Tibial nerve (tissue), 4 donors: ENCODE measurements around the gene HIC2. TPM values are rescaled to one million over a fixed set of nuclear protein-coding genes. Genes with fewer than 3 reads are reported as not detected.

Experiments
- DNase-seq, 2 donors: peaks; one replicate each; pipeline ENCODE4 v3.0.0-alpha.2; 2019; ENCODE audit warnings: low spot score in 2 of 2
- H3K27ac ChIP-seq, 4 donors: fragments of 200-600 bp; sonication (generic) in 3 of 4; one replicate each; pipeline ENCODE4 v1.5.1; 2017 to 2019; ENCODE audit warnings: mild to moderate bottlenecking in 1 of 4
- H3K27me3 ChIP-seq, 2 donors: fragments of 200-600 bp; sonication (generic) in 1 of 2; one replicate each; pipeline versions ENCODE4 v1.5.1 to v1.6.0; 2017 to 2019
- H3K36me3 ChIP-seq, 3 donors: fragments of 200-600 bp; sonication (generic); one replicate each; pipeline ENCODE4 v1.5.1; 2018 to 2019
- H3K4me1 ChIP-seq, 4 donors: fragments of 200-600 bp; sonication (generic) in 3 of 4; one replicate each; pipeline ENCODE4 v1.5.1; 2017 to 2019
- H3K4me3 ChIP-seq, 4 donors: fragments of 200-600 bp; sonication (generic) in 3 of 4; one replicate each; pipeline ENCODE4 v1.5.1; 2017 to 2019; ENCODE audit warnings: mild to moderate bottlenecking in 1 of 4, moderate library complexity in 1 of 4
- H3K9me3 ChIP-seq, 4 donors: fragments of 200-600 bp; sonication (generic) in 3 of 4; one replicate each; pipeline ENCODE4 v1.5.1; 2017 to 2019
- EP300 ChIP-seq, 2 donors: sonication (generic); formaldehyde crosslinking; IDR thresholded peaks; one replicate each; pipeline ENCODE4 v1.6.1; 2017; ENCODE audit warnings: antibody characterized with exemption in 2 of 2, mild to moderate bottlenecking in 1 of 2
- POLR2A ChIP-seq, 2 donors: fragments of 450-650 bp; IDR thresholded peaks; one replicate each; pipeline ENCODE4 v1.6.1; 2017; ENCODE audit warnings: antibody characterized with exemption in 2 of 2, mild to moderate bottlenecking in 2 of 2, moderate library complexity in 2 of 2
- WGBS, 2 donors: methylation state at CpG; one replicate each; pipeline ENCODE4 v1.1.5; 2018; 5-methylcytosine and 5-hydroxymethylcytosine counted together
- total RNA-seq, 4 donors: library from RNA; depleted of rRNA; stranded (reverse); fragments of >200 nt; gene quantifications; one replicate each; pipeline ENCODE4 v1.1.0, GENCODE V29; 2016
- TF ChIP-seq, protein P1 (sequence below), 5 experiments: fragments of 200-600 bp in 3 of 5; fragments of 450-650 bp in 2 of 5; sonication (generic) in 3 of 5; IDR thresholded peaks; one replicate each; pipeline ENCODE4 v1.5.1; 2016 to 2019; ENCODE audit warnings: antibody characterized with exemption in 5 of 5, mild to moderate bottlenecking in 3 of 5, moderate library complexity in 2 of 5

Gene HIC2
- total RNA-seq, 4 donors from 2014 or later: 3.3 to 6.1 (median 5.2) TPM

GRCh38 chr22:21445437-21446127 lies 28.4 kb downstream of the HIC2 start:
- Histone ChIP-seq H3K27ac (no peak overlapping the region), H3K9me3 (no peaks in the 10 kb centered on the region), H3K27me3 (no peaks in the 10 kb centered on the region), H3K36me3 (peaks cover 0 to 66% (median 16%) of the 10 kb centered on the region in 3 donors), H3K4me3 (no peak overlapping the region), H3K4me1 (peaks cover 0 to 9% (median 2%) of the 10 kb centered on the region in 4 donors)
- TF ChIP-seq POLR2A (IDR thresholded peaks at IDR 0.05) (no peak), EP300 (IDR thresholded peaks at IDR 0.05) (no peak)
- TF ChIP-seq, protein P1, sequence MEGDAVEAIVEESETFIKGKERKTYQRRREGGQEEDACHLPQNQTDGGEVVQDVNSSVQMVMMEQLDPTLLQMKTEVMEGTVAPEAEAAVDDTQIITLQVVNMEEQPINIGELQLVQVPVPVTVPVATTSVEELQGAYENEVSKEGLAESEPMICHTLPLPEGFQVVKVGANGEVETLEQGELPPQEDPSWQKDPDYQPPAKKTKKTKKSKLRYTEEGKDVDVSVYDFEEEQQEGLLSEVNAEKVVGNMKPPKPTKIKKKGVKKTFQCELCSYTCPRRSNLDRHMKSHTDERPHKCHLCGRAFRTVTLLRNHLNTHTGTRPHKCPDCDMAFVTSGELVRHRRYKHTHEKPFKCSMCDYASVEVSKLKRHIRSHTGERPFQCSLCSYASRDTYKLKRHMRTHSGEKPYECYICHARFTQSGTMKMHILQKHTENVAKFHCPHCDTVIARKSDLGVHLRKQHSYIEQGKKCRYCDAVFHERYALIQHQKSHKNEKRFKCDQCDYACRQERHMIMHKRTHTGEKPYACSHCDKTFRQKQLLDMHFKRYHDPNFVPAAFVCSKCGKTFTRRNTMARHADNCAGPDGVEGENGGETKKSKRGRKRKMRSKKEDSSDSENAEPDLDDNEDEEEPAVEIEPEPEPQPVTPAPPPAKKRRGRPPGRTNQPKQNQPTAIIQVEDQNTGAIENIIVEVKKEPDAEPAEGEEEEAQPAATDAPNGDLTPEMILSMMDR (IDR thresholded peaks at IDR 0.05): no peak
- DNase-seq: no peak
- WGBS, 2 donors: 91 to 95% methylated on average over 11 to 21 of the region's 27 CpGs

DNA sequence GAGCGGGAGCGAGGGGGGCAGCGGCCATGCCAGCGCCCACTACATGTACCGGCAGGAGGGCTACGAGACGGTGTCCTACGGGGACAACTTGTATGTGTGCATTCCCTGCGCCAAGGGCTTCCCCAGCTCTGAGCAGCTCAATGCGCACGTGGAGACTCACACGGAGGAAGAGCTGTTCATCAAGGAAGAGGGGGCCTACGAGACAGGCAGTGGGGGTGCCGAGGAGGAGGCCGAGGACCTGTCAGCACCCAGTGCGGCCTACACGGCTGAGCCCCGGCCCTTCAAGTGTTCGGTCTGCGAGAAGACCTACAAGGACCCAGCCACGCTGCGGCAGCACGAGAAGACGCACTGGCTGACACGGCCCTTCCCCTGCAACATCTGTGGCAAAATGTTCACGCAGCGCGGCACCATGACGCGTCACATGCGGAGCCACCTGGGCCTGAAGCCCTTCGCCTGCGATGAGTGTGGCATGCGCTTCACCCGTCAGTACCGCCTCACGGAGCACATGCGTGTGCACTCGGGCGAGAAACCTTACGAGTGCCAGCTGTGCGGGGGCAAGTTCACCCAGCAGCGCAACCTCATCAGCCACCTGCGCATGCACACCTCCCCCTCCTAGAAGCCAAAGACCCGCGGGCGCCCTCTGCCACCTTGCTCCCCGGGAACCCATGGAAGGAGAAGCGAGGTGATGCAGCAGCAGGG lies 29.1 kb downstream of the HIC2 start:
- Histone ChIP-seq H3K9me3 (no peaks in the 10 kb centered on the region), H3K36me3 (peaks cover 0 to 67% (median 16%) of the 10 kb centered on the region in 3 donors), H3K27ac (no peak overlapping the region), H3K27me3 (no peaks in the 10 kb centered on the region), H3K4me1 (peaks cover 0 to 9% (median 2%) of the 10 kb centered on the region in 4 donors), H3K4me3 (no peak overlapping the region)
- 93 to 94% methylated on average over 48 to 49 of the region's 49 CpGs for WGBS, 2 donors
- TF ChIP-seq POLR2A (IDR thresholded peaks at IDR 0.05): no peak
- no peak for TF ChIP-seq EP300 (IDR thresholded peaks at IDR 0.05)
- TF ChIP-seq, protein P1 (IDR thresholded peaks at IDR 0.05): no peak
- peak in 1 of 2 donors; percentile 9 for DNase-seq

DNA sequence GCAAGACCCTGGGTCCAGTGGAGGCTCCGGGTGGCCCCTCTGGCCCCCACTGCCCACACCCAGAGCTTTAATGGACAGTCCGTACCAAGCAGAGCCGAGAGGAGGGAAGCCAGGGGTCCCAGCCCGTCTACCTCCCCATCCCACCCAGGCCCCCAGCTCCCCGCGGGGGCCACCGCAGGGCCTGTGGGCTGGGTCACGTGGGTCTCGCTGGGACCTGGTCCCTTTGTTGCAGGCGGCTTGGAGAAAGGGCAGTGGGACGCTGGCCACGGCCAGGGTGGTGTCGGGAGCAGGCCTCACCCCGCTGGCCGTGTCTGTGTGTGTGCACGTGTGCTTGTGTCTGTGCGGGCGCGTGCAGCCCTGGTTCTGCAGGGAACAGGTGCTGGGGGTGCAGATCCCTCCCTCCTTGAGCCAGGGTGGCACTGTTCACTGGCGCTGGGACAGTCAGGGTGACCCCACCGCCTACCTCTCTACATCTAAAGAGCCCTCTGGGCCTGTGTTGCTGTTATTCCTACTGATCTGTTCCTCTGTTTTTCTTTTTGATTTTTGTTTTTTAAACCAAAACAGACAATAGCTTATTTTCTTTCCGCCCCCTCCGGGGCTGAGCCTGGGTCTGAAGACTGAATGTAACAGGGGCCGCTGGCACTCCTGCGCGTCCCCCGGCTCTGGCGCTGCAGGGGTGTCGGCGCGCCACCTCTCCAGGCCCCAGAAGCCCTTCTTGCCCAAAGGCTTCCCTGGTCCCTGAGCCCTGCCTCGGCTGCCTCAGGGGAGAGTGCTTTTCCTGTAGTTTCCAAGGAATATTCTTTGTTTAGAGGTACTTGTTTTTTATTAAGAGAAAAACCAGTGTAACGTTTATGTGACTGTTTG lies 29.9 kb downstream of the HIC2 start:
- H3K9me3 ChIP-seq: no peaks in the 10 kb centered on the region
- 75 to 88% methylated on average over 17 to 31 of the region's 33 CpGs for WGBS, 2 donors
- H3K27ac ChIP-seq: no peak overlapping the region
- H3K4me3 ChIP-seq: no peak overlapping the region
- TF ChIP-seq POLR2A (IDR thresholded peaks at IDR 0.05) (no peak), EP300 (IDR thresholded peaks at IDR 0.05) (no peak)
- TF ChIP-seq, protein P1 (IDR thresholded peaks at IDR 0.05): no peak
- peaks cover 0 to 67% (median 16%) of the 10 kb centered on the region in 3 donors for H3K36me3 ChIP-seq
- H3K4me1 ChIP-seq: peaks cover 0 to 9% (median 2%) of the 10 kb centered on the region in 4 donors
- no peaks in the 10 kb centered on the region for H3K27me3 ChIP-seq
- DNase-seq: peak in 1 of 2 donors; percentile 8

GRCh38 chr22:21447694-21448402 lies 30.7 kb downstream of the HIC2 start:
- Histone ChIP-seq H3K9me3 (no peaks in the 10 kb centered on the region), H3K27ac (no peak overlapping the region), H3K36me3 (peaks cover 0 to 66% (median 16%) of the 10 kb centered on the region in 3 donors), H3K4me3 (no peak overlapping the region), H3K4me1 (peaks cover 0 to 8% (median 2%) of the 10 kb centered on the region in 4 donors), H3K27me3 (no peaks in the 10 kb centered on the region)
- TF ChIP-seq EP300 (IDR thresholded peaks at IDR 0.05) (no peak), POLR2A (IDR thresholded peaks at IDR 0.05) (no peak)
- TF ChIP-seq, protein P1 (IDR thresholded peaks at IDR 0.05): no peak
- 82 to 88% methylated on average over 22 of the region's 22 CpGs for WGBS, 2 donors
- no peak for DNase-seq
